GM12878 (cell line): ENCODE data around the gene OPN1MW3. TPM values are rescaled to one million over a fixed set of nuclear protein-coding genes. Genes with fewer than 3 reads are reported as not detected.

ENCODE experiments used
- ATAC-seq: fragments of 200-7000 bp; cut with Tn5 transposase; 3 replicates; pipeline ENCODE4 v1.9.1; 2020; ENCODE audit warnings: mild to moderate bottlenecking, moderate library complexity
- BruUV-seq: library from RNA; stranded (reverse); fragments of 400-500 nt; replicated peaks from 2 replicates; lab custom pipeline; 2021; lab: Mats Ljungman, UMichigan
- CTCF ChIA-PET: fragments of 300-600 bp; sonication (Branson Sonifier 250); formaldehyde crosslinking; extraction: SDS; loops from one replicate; lab custom pipeline; 2021; ENCODE audit warnings: inconsistent platforms; lab: Yijun Ruan, JAX
- POLR2A ChIA-PET: fragments of 350-600 bp; formaldehyde crosslinking; extraction: SDS; loops from one replicate; lab custom pipeline; 2021; ENCODE audit warnings: inconsistent platforms; lab: Charles Lee
- RAD21 ChIA-PET: fragments of 300-600 bp; sonication (Branson Sonifier 250); formaldehyde crosslinking; loops from one replicate; lab custom pipeline; 2023; ENCODE audit warnings: antibody characterized with exemption; ENCODE audit not compliant: unreplicated experiment; lab: Charles Lee
- SMC1A ChIA-PET: fragments of 300-600 bp; sonication (Branson Sonifier 250); formaldehyde crosslinking; loops from one replicate; lab custom pipeline; 2023; ENCODE audit not compliant: unreplicated experiment, uncharacterized antibody; lab: Charles Lee
- DNase-seq: peaks from one replicate; pipeline ENCODE4 v3.0.0-alpha.2; 2011; ENCODE audit warnings: low read depth, low spot score
- FAIRE-seq: peaks from 3 replicates; lab custom pipeline; 2011; peaks lifted over from hg19 to GRCh38; lab: Jason Lieb, UNC
- H2AFZ ChIP-seq: 2 replicates; pipeline ENCODE4 v1.6.0; 2011; ENCODE audit warnings: low read depth, low read length, control low read depth; ENCODE audit not compliant: control insufficient read depth
- H3K27ac ChIP-seq: 2 replicates; pipeline ENCODE4 v1.5.1; 2011; ENCODE audit warnings: control low read depth; ENCODE audit not compliant: control insufficient read depth, insufficient read depth
- H3K27me3 ChIP-seq, 2 experiments: replicated peaks in 1 of 2; 2 replicates each; pipeline versions ENCODE4 v1.6.0 to v1.6.1; 2011; ENCODE audit warnings: low read length in 1 of 2; ENCODE audit not compliant: control insufficient read depth in 2 of 2, insufficient read depth in 2 of 2
- H3K36me3 ChIP-seq, 2 experiments: 2 replicates each; pipeline ENCODE4 v1.5.1; 2011; ENCODE audit warnings: low read length in 1 of 2; ENCODE audit not compliant: control insufficient read depth in 2 of 2, insufficient read depth in 2 of 2
- H3K4me1 ChIP-seq: 2 replicates; pipeline ENCODE4 v1.6.1; 2011; ENCODE audit warnings: mild to moderate bottlenecking, low read length, moderate library complexity, mixed read lengths; ENCODE audit not compliant: control insufficient read depth, insufficient read depth
- H3K4me2 ChIP-seq: 2 replicates; pipeline ENCODE4 v1.6.0; 2011; ENCODE audit warnings: control low read depth; ENCODE audit not compliant: control insufficient read depth, insufficient read depth
- H3K4me3 ChIP-seq: fragments of 200-600 bp; sonication (generic); 2 replicates; pipeline ENCODE4 v1.5.1; 2016
- H3K79me2 ChIP-seq: 2 replicates; pipeline ENCODE4 v1.6.0; 2011; ENCODE audit warnings: low read length; ENCODE audit not compliant: control insufficient read depth, insufficient read depth
- H3K9ac ChIP-seq: 2 replicates; pipeline ENCODE4 v1.8.0; 2011; ENCODE audit warnings: low read length, control low read depth, mixed read lengths; ENCODE audit not compliant: control insufficient read depth, insufficient read depth
- H3K9me3 ChIP-seq: replicated peaks from 3 replicates; pipeline ENCODE4 v1.5.1; 2011; ENCODE audit warnings: mild to moderate bottlenecking, low read length; ENCODE audit not compliant: control insufficient read depth, insufficient read depth
- H4K20me1 ChIP-seq: 2 replicates; pipeline ENCODE4 v1.6.0; 2011; ENCODE audit not compliant: control insufficient read depth, insufficient read depth
- ASH2L ChIP-seq: fragments of 300-600, 200-600 bp; sonication (generic); IDR thresholded peaks from 2 replicates; pipeline ENCODE4 v1.6.1; 2017; ENCODE audit warnings: low read depth, mild to moderate bottlenecking, borderline replicate concordance
- CHD1 ChIP-seq: IDR thresholded peaks from 2 replicates; pipeline ENCODE4 v1.6.1; 2012; ENCODE audit warnings: low read depth, low read length, improper control_type of control experiment
- CTCF ChIP-seq, 3 experiments: IDR thresholded peaks in 2 of 3; conservative IDR thresholded peaks in 1 of 3; 2 replicates each; pipeline ENCODE4 v1.5.1; 2011; ENCODE audit warnings: low read depth in 3 of 3, low read length in 3 of 3, mild to moderate bottlenecking in 3 of 3, control low read depth in 2 of 3, moderate library complexity in 2 of 3, inconsistent platforms in 1 of 3, mixed read lengths in 1 of 3; ENCODE audit not compliant: control insufficient read depth in 2 of 3, insufficient read depth in 1 of 3; ENCODE audit errors: extremely low read depth in 1 of 3
- E4F1 ChIP-seq: fragments of 450-650 bp; IDR thresholded peaks from 2 replicates; pipeline ENCODE4 v1.6.1; 2018; ENCODE audit warnings: borderline replicate concordance, mild to moderate bottlenecking; ENCODE audit not compliant: partially characterized antibody
- EGR1 ChIP-seq, 2 experiments: IDR thresholded peaks; 1 replicate in 1 of 2; 2 replicates in 1 of 2; pipeline ENCODE4 v1.6.1; 2011 to 2012; ENCODE audit warnings: low read depth in 2 of 2, low read length in 2 of 2, borderline replicate concordance in 1 of 2, mild to moderate bottlenecking in 1 of 2, moderate library complexity in 1 of 2
- ELK1 ChIP-seq: IDR thresholded peaks from 2 replicates; pipeline ENCODE4 v1.6.1; 2012; ENCODE audit warnings: low read depth, low read length, improper control_type of control experiment
- HDAC6 ChIP-seq: fragments of 200-600 bp; sonication (generic); IDR thresholded peaks from one replicate; pipeline ENCODE4 v1.8.0; 2017; ENCODE audit warnings: antibody characterized with exemption; ENCODE audit not compliant: unreplicated experiment
- NFYB ChIP-seq: IDR thresholded peaks from 2 replicates; pipeline ENCODE4 v1.6.1; 2011; ENCODE audit warnings: low read depth, mild to moderate bottlenecking, low read length, improper control_type of control experiment, moderate library complexity; ENCODE audit not compliant: insufficient read depth
- NKRF ChIP-seq: fragments of 450-650 bp; conservative IDR thresholded peaks from 2 replicates; pipeline ENCODE4 v1.6.1; 2017; ENCODE audit warnings: mild to moderate bottlenecking, moderate library complexity
- RFX5 ChIP-seq: IDR thresholded peaks from 2 replicates; pipeline ENCODE4 v1.6.1; 2011; ENCODE audit warnings: low read depth, low read length, improper control_type of control experiment
- SPI1 ChIP-seq: IDR thresholded peaks from 2 replicates; pipeline ENCODE4 v1.6.1; 2011; ENCODE audit warnings: low read depth, mild to moderate bottlenecking, low read length, moderate library complexity, borderline replicate concordance; ENCODE audit not compliant: insufficient read depth
- TARDBP ChIP-seq: IDR thresholded peaks from 2 replicates; pipeline ENCODE4 v1.6.1; 2016; ENCODE audit warnings: borderline replicate concordance
- YY1 ChIP-seq: IDR thresholded peaks from 2 replicates; pipeline ENCODE4 v1.6.1; 2011; ENCODE audit warnings: low read depth, mild to moderate bottlenecking, low read length
- ZBTB33 ChIP-seq: fragments of 450-650 bp; IDR thresholded peaks from 2 replicates; pipeline ENCODE4 v1.6.1; 2017; ENCODE audit warnings: mild to moderate bottlenecking
- WGBS: methylation state at CpG from one replicate; pipeline ENCODE4 v1.1.6; 2016; ENCODE audit warnings: low lambda C conversion rate; ENCODE audit not compliant: insufficient replicate concordance, insufficient coverage; ENCODE audit errors: missing lambda C conversion rate; 5-methylcytosine and 5-hydroxymethylcytosine counted together
- in situ Hi-C: fragments of 300-500 bp; cut with MboI; formaldehyde crosslinking; loops from 9 replicates; pipeline ENCODE4 v1.14.3; 2018; ENCODE audit warnings: mixed read lengths
- intact Hi-C: fragments of 100-400 bp; cut with micrococcal nuclease; formaldehyde crosslinking; loops from one replicate; pipeline ENCODE4 v1.14.2; 2022; ENCODE audit not compliant: unreplicated experiment
- polyA plus RNA-seq, 11 experiments: library from polyadenylated mRNA; depleted of rRNA in 4 of 11; unstranded in 6 of 11; stranded (reverse) in 5 of 11; fragments of >200 nt; fragmentation: Nextera tagmentation in 4 of 11; fragmentation: Illumina TruSeq in 1 of 11; extraction: Ambion mirVana in 4 of 11; extraction: Trizol in 1 of 11; gene quantifications; 1 replicate in 1 of 11; 2 replicates in 10 of 11; pipeline versions ENCODE4 v1.2.1 to v1.2.3, GENCODE V29; 2011 to 2016; ENCODE audit warnings: inconsistent platforms in 2 of 11, missing spikeins in 2 of 11, low read depth in 1 of 11
- total RNA-seq, 4 experiments: library from RNA; depleted of rRNA in 3 of 4; stranded (reverse); fragments of >200 nt in 3 of 4; fragmentation: Illumina TruSeq in 1 of 4; extraction: Trizol in 1 of 4; gene quantifications; 2 replicates each; pipeline versions ENCODE4 v1.2.1 to v1.2.3, GENCODE V29; 2013 to 2021

OPN1MW3 gene
- total and polyA plus RNA-seq, 10 of the 15 experiments (the other 5 are each of a cell fraction or from before 2014, with no cell fraction given) = not detected

- Histone ChIP-seq H3K4me3 (no peak overlapping the region), H3K27ac (no peak overlapping the region), H3K4me2 (no peak overlapping the region), H3K36me3 (no peaks in the 10 kb centered on the region), H2AFZ (no peak overlapping the region), H3K79me2 (no peaks in the 10 kb centered on the region), H3K4me1 (peaks cover 16% of the 10 kb centered on the region), H3K9me3 (no peaks in the 10 kb centered on the region), H3K9ac (no peak overlapping the region), H4K20me1 (no peaks in the 10 kb centered on the region), H3K27me3 (no peaks in the 10 kb centered on the region)
- CTCF ChIA-PET = interaction anchor here (0.6 kb wide), 1 partner anchor 535 kb away, joined by 3 read pairs; no protein-coding TSS in a partner anchor
- no TSS peak for BruUV-seq
- POLR2A ChIA-PET = no interaction called here
- intact Hi-C loops = no loop called here
- WGBS = 70% methylated on average over 11 of the region's 11 CpGs
- ATAC-seq = no peak
- SMC1A ChIA-PET = no interaction called here
- no peak for FAIRE-seq
- in situ Hi-C loops = loop anchor here (25.0 kb wide), 1 partner anchor 183 kb away; the partner anchor contains the start of gene OPN1LW
- no peak for DNase-seq
- RAD21 ChIA-PET = no interaction called here
- TF ChIP-seq CTCF (IDR thresholded peaks at IDR 0.05 in 2 of 3, conservative IDR thresholded peaks at IDR 0.05 in 1 of 3; ENCODE audit: control insufficient read depth in 2 of 3, extremely low read depth in 1 of 3, insufficient read depth in 1 of 3, low read depth in 3 of 3, low read length in 3 of 3) = no peak
- TF ChIP-seq NFYB = no peak
- TF ChIP-seq YY1 = no peak
- TF ChIP-seq RFX5 = no peak
- no peak for TF ChIP-seq ELK1
- TF ChIP-seq TARDBP = no peak
- no peak for TF ChIP-seq EGR1 (IDR thresholded peaks at IDR 0.05; ENCODE audit: borderline replicate concordance in 1 of 2, low read depth in 2 of 2, low read length in 2 of 2)
- no peak for TF ChIP-seq CHD1
- TF ChIP-seq ASH2L = no peak
- TF ChIP-seq E4F1 = no peak
- TF ChIP-seq HDAC6 = no peak
- no peak for TF ChIP-seq ZBTB33
- no peak for TF ChIP-seq NKRF
- no peak for TF ChIP-seq SPI1
Observed at GRCh38 chrX:154320406-154320805, 63.0 kb downstream of the OPN1MW3 start.
